Ovary (tissue), 3 donors: ENCODE measurements around the gene PPM1E.

Source experiments
- EP300 ChIP-seq: sonication (generic); formaldehyde crosslinking; IDR thresholded peaks from one replicate; pipeline ENCODE4 v1.6.1; 2017; ENCODE audit warnings: antibody characterized with exemption
- POLR2A ChIP-seq: fragments of 450-650 bp; IDR thresholded peaks from one replicate; pipeline ENCODE4 v1.6.1; 2017; ENCODE audit warnings: antibody characterized with exemption, mild to moderate bottlenecking, moderate library complexity
- TF ChIP-seq, protein P1 (sequence below), 3 donors: fragments of 450-650 bp in 2 of 3; fragments of 200-600 bp in 1 of 3; IDR thresholded peaks; one replicate each; pipeline versions ENCODE4 v1.5.1 to v1.8.0; 2016 to 2022; ENCODE audit warnings: antibody characterized with exemption in 3 of 3, mild to moderate bottlenecking in 1 of 3
- donor health status: DM: no; HTN: no; CAD: no.

GRCh38 chr17:58789831-58790230, 34.2 kb downstream of the PPM1E start:
- TF ChIP-seq, protein P1, sequence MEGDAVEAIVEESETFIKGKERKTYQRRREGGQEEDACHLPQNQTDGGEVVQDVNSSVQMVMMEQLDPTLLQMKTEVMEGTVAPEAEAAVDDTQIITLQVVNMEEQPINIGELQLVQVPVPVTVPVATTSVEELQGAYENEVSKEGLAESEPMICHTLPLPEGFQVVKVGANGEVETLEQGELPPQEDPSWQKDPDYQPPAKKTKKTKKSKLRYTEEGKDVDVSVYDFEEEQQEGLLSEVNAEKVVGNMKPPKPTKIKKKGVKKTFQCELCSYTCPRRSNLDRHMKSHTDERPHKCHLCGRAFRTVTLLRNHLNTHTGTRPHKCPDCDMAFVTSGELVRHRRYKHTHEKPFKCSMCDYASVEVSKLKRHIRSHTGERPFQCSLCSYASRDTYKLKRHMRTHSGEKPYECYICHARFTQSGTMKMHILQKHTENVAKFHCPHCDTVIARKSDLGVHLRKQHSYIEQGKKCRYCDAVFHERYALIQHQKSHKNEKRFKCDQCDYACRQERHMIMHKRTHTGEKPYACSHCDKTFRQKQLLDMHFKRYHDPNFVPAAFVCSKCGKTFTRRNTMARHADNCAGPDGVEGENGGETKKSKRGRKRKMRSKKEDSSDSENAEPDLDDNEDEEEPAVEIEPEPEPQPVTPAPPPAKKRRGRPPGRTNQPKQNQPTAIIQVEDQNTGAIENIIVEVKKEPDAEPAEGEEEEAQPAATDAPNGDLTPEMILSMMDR (IDR thresholded peaks at IDR 0.05) = no peak
- TF ChIP-seq EP300 (no peak), POLR2A (no peak)
